Measurements from ENCODE around the gene CLASP1.
"Not testable (repeated sequence)": the region's sequence is repeated elsewhere in the genome, so short reads cannot be mapped to it uniquely, and the experiment has no call there.

Gene CLASP1

GRCh38 chr2:121627525-121628050, 21.7 kb downstream of the CLASP1 start:
- no peak for FAIRE-seq
- TF ChIP-seq SPI1 (IDR thresholded peaks at IDR 0.05; ENCODE audit: low read depth, low read length) = no peak
- TF ChIP-seq POLR2AphosphoS5 (IDR thresholded peaks at IDR 0.05; ENCODE audit: low read depth, low read length) = no peak
- TF ChIP-seq TAF1 (IDR thresholded peaks at IDR 0.05; ENCODE audit: low read depth, low read length) = no peak
- no peak for TF ChIP-seq POU2F2 (IDR thresholded peaks at IDR 0.05; ENCODE audit: low read depth, low read length)
- TF ChIP-seq PAX5 (IDR thresholded peaks at IDR 0.05; ENCODE audit: insufficient read depth, low read length, severe bottlenecking) = no peak
- TF ChIP-seq POLR2A (IDR thresholded peaks at IDR 0.05; ENCODE audit: low read depth, low read length) = no peak
- no peak for DNase-seq (ENCODE audit: insufficient read length, low spot score)

GRCh38 chr2:121626777-121627524, 22.3 kb downstream of the CLASP1 start:
- TF ChIP-seq SPI1 (IDR thresholded peaks at IDR 0.05; ENCODE audit: low read depth, low read length) = no peak
- no peak for TF ChIP-seq POLR2AphosphoS5 (IDR thresholded peaks at IDR 0.05; ENCODE audit: low read depth, low read length)
- no peak for TF ChIP-seq POLR2A (IDR thresholded peaks at IDR 0.05; ENCODE audit: low read depth, low read length)
- no peak for TF ChIP-seq PAX5 (IDR thresholded peaks at IDR 0.05; ENCODE audit: insufficient read depth, low read length, severe bottlenecking)
- no peak for TF ChIP-seq TAF1 (IDR thresholded peaks at IDR 0.05; ENCODE audit: low read depth, low read length)
- TF ChIP-seq POU2F2 (IDR thresholded peaks at IDR 0.05; ENCODE audit: low read depth, low read length) = no peak
- FAIRE-seq (no peak), DNase-seq (ENCODE audit: insufficient read length, low spot score) (no peak)

GRCh38 chr2:121625953-121626352, 23.3 kb downstream of the CLASP1 start:
- FAIRE-seq (no peak), DNase-seq (ENCODE audit: insufficient read length, low spot score) (no peak)
- no peak for TF ChIP-seq TAF1 (IDR thresholded peaks at IDR 0.05; ENCODE audit: low read depth, low read length)
- TF ChIP-seq POU2F2 (IDR thresholded peaks at IDR 0.05; ENCODE audit: low read depth, low read length) = no peak
- TF ChIP-seq PAX5 (IDR thresholded peaks at IDR 0.05; ENCODE audit: insufficient read depth, low read length, severe bottlenecking) = no peak

- TF ChIP-seq POU2F2 (IDR thresholded peaks at IDR 0.05; ENCODE audit: low read depth, low read length) = no peak
- no peak for TF ChIP-seq PAX5 (IDR thresholded peaks at IDR 0.05; ENCODE audit: insufficient read depth, low read length, severe bottlenecking)
- no peak for TF ChIP-seq SPI1 (IDR thresholded peaks at IDR 0.05; ENCODE audit: low read depth, low read length)
- DNase-seq (ENCODE audit: insufficient read length, low spot score) (no peak), FAIRE-seq (peak; percentile 72)
These were observed 32.1 kb downstream of the CLASP1 start for GRCh38 chr2:121617042-121617599.

- DNase-seq (ENCODE audit: insufficient read length, low spot score) (no peak), FAIRE-seq (no peak)
- no peak for TF ChIP-seq SPI1 (IDR thresholded peaks at IDR 0.05; ENCODE audit: low read depth, low read length)
- TF ChIP-seq PAX5 (IDR thresholded peaks at IDR 0.05; ENCODE audit: insufficient read depth, low read length, severe bottlenecking) = no peak
- no peak for TF ChIP-seq POLR2A (IDR thresholded peaks at IDR 0.05; ENCODE audit: low read depth, low read length)
- no peak for TF ChIP-seq POLR2AphosphoS5 (IDR thresholded peaks at IDR 0.05; ENCODE audit: low read depth, low read length)
- no peak for TF ChIP-seq TAF1 (IDR thresholded peaks at IDR 0.05; ENCODE audit: low read depth, low read length)
- TF ChIP-seq POU2F2 (IDR thresholded peaks at IDR 0.05; ENCODE audit: low read depth, low read length) = no peak
These were observed 35.5 kb downstream of the CLASP1 start for GRCh38 chr2:121613774-121614173.

- FAIRE-seq = no peak
- TF ChIP-seq POU2F2 (IDR thresholded peaks at IDR 0.05; ENCODE audit: low read depth, low read length) (no peak), POLR2A (IDR thresholded peaks at IDR 0.05; ENCODE audit: low read depth, low read length) (no peak), SPI1 (IDR thresholded peaks at IDR 0.05; ENCODE audit: low read depth, low read length) (no peak), PAX5 (IDR thresholded peaks at IDR 0.05; ENCODE audit: insufficient read depth, low read length, severe bottlenecking) (no peak), POLR2AphosphoS5 (IDR thresholded peaks at IDR 0.05; ENCODE audit: low read depth, low read length) (no peak), TAF1 (IDR thresholded peaks at IDR 0.05; ENCODE audit: low read depth, low read length) (no peak)
- no peak for DNase-seq (ENCODE audit: insufficient read length, low spot score)
These were observed 36.1 kb downstream of the CLASP1 start for GRCh38 chr2:121613152-121613551.

- TF ChIP-seq SPI1 (IDR thresholded peaks at IDR 0.05; ENCODE audit: low read depth, low read length) (peak; percentile 39; the same call in 1 of the 2 replicates), POLR2A (IDR thresholded peaks at IDR 0.05; ENCODE audit: low read depth, low read length) (no peak), TAF1 (IDR thresholded peaks at IDR 0.05; ENCODE audit: low read depth, low read length) (no peak), POLR2AphosphoS5 (IDR thresholded peaks at IDR 0.05; ENCODE audit: low read depth, low read length) (no peak), POU2F2 (IDR thresholded peaks at IDR 0.05; ENCODE audit: low read depth, low read length) (no peak)
- DNase-seq (ENCODE audit: insufficient read length, low spot score) = no peak
- FAIRE-seq = no peak
These were observed 37.2 kb downstream of the CLASP1 start for GRCh38 chr2:121611730-121612705.

- TF ChIP-seq SPI1 (IDR thresholded peaks at IDR 0.05; ENCODE audit: low read depth, low read length) = 0 out of 2 replicates have a peak, but pooled peaks have one; percentile 23
- DNase-seq (ENCODE audit: insufficient read length, low spot score); FAIRE-seq: not testable (repeated sequence)
These were observed 38.1 kb downstream of the CLASP1 start for GRCh38 chr2:121611048-121611649.

GRCh38 chr2:121610487-121610874, 38.8 kb downstream of the CLASP1 start:
- FAIRE-seq; DNase-seq (ENCODE audit: insufficient read length, low spot score): not testable (repeated sequence)
- 0 out of 2 replicates have a peak, but pooled peaks have one; percentile 33 for TF ChIP-seq SPI1 (IDR thresholded peaks at IDR 0.05; ENCODE audit: low read depth, low read length)

Measured in GM12891 (cell line).